Activated T-cell treated with anti-CD3 and anti-CD28 coated beads for 48 hours (primary cell): ENCODE data around the gene METTL27.
"Not testable (repeated sequence)": the region's sequence is repeated elsewhere in the genome, so short reads cannot be mapped to it uniquely, and the experiment has no call there.

Experiments
- DNase-seq: peaks from one replicate; pipeline ENCODE4 v3.0.0-alpha.2; 2020; ENCODE audit warnings: low read depth

The METTL27 gene

DNA sequence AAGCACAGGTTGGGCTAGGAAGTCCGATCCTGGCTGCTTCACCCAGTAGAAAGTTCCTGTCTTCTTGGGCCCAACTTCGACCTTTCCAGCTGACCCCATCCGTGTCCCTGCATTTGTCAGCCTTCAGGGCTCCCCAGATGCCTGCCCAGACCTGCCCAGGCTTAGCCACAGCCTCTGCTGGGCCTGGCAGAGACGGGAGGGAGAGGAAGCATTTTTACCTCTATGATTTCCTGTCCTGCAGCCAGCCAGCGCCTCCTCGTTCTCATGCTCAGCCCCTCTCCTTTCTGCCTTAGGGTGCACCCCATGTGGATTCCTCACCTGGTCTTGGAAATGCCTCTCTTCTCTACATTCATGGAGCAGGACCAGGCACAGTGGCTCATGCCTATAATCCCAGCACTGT is 3.7 kb downstream of the METTL27 start:
- no peak for DNase-seq

DNA sequence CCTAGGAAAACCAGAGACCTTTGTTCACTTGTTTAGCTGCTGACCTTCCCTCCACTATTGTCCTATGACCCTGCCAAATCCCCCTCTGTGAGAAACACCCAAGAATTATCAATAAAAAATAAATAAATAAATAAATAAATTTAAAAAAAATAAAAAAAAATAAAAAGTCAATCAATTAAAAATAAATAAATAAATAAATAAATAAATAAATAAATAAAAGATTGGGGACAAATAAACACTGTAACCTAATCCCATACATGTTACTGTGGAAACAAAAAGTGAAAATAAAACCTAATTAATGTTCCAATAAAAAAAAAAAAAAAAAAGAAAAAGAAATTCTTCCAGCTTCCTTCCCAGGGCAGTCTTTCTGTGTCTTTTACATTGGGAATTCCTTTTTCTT is 5.1 kb downstream of the METTL27 start:
- DNase-seq, result not testable (repeated sequence)

DNA sequence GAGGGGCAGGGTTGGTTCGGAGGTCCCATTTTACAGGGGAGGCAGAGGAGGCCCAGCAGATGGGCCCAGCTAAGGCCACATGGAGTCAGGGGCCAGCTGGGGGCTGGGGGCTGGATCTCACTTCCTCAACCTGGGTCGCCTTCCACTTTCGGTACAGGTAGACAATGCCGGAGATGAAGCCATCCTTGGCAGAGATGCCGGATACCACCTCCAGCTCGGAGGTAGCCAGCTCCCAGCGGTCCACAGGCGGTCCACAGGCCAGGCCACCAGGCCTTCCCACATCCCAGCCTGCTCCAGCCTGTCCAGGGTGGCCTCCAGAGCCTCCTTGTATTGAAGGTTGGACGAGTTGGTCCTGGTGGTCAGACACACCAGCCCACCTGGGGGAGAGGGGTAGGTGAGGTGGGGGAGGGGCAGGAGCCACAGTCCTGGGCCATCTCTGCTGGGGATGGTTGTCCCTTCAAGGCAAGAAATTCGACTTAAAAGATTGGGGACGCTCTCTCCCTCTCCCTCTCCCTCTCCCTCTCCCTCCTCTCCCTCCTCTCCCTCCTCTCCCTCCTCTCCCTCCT is 7.6 kb downstream of the METTL27 start:
- no peak for DNase-seq

DNA sequence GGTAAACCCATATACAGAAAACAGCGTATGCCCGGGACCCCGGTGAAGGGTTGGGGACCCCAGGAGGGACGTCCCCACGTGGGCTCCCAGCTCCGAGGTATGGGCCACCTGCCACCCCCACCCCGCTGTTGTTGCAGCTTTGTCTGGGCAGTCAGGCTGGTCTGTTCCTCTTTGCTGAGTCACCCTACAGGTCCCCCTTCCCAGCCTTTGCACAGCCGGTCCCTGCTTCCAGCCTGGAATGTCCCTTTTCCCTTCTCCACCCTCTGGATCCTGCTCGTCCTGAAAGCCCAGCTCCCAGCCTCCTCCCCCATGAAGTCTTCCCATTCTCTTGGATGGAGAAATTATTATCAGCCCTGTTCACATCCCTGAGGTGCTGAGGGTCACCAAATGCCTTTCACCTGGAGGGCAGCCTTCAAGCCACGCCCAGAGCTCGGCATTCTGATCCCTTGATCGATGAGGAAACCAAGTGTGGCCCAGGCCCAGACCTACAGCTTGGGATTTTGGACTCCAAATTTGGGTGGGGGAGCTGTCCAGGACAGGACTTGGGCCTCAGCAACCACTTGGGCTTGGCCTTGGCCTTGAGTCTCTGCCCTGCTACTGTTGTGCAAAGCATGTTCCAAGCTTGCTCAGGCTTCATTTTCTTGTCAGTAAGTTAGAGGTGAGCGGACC is 8.9 kb downstream of the METTL27 start:
- DNase-seq, result no peak

DNA sequence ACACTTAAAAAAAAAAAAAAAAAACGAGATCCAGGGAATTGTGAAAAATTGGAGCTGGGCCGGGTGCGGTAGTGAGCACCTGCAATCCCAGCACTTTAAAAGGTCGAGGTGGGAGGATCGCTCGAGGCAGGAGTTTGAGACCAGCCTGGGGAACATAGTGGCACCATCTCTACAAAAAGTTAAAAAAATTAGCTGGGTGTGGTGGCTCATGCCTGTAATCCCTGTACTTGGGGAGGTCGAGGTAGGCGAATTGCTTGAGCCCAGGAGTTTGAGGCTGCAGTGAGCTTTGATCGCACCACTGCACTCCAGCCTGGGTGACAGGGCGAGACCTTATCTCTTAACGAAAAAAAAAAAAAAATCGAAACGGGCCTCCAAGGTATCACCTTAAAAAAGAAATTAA is 9.5 kb downstream of the METTL27 start:
- DNase-seq, result no peak

DNA sequence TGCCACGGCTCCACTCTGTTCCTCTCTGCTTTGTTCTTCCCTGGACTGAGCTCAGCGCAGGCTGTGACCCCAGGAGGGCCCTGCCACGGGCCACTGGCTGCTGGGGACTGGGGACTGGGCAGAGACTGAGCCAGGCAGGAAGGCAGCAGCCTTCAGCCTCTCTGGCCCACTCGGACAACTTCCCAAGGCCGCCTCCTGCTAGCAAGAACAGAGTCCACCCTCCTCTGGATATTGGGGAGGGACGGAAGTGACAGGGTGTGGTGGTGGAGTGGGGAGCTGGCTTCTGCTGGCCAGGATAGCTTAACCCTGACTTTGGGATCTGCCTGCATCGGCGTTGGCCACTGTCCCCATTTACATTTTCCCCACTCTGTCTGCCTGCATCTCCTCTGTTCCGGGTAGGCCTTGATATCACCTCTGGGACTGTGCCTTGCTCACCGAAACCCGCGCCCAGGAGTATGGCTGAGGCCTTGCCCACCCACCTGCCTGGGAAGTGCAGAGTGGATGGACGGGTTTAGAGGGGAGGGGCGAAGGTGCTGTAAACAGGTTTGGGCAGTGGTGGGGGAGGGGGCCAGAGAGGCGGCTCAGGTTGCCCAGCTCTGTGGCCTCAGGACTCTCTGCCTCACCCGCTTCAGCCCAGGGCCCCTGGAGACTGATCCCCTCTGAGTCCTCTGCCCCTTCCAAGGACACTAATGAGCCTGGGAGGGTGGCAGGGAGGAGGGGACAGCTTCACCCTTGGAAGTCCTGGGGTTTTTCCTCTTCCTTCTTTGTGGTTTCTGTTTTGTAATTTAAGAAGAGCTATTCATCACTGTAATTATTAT is 10.3 kb downstream of the METTL27 start:
- DNase-seq, result no peak

DNA sequence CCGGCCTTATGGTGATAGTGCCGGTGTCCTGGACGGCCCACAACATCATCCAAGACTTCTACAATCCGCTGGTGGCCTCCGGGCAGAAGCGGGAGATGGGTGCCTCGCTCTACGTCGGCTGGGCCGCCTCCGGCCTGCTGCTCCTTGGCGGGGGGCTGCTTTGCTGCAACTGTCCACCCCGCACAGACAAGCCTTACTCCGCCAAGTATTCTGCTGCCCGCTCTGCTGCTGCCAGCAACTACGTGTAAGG is 10.8 kb downstream of the METTL27 start:
- DNase-seq, result no peak

DNA sequence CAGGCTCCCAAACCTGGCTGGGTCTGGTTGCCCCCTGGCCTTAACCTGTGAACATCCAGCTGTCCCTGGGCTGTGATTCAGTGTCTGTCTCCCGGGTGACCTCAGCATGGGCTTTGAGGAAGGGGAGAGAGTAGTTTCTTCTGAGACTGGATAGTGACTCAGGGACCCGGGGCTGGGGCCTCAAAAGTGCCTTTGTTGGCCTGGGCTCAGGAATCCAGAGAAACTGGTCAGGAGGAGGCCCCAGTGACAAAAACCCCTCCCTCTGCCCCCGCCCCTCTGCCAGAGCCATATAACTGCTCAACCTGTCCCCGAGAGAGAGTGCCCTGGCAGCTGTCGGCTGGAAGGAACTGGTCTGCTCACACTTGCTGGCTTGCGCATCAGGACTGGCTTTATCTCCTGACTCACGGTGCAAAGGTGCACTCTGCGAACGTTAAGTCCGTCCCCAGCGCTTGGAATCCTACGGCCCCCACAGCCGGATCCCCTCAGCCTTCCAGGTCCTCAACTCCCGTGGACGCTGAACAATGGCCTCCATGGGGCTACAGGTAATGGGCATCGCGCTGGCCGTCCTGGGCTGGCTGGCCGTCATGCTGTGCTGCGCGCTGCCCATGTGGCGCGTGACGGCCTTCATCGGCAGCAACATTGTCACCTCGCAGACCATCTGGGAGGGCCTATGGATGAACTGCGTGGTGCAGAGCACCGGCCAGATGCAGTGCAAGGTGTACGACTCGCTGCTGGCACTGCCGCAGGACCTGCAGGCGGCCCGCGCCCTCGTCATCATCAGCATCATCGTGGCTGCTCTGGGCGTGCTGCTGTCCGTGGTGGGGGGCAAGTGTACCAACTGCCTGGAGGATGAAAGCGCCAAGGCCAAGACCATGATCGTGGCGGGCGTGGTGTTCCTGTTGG is 11.4 kb downstream of the METTL27 start, which contains the start of gene CLDN4:
CLDN4 (plus strand) TSS at position 316 of the 903 bp plus-strand sequence; CDS start at position 522, 206 bp downstream.
- DNase-seq, result no peak

DNA sequence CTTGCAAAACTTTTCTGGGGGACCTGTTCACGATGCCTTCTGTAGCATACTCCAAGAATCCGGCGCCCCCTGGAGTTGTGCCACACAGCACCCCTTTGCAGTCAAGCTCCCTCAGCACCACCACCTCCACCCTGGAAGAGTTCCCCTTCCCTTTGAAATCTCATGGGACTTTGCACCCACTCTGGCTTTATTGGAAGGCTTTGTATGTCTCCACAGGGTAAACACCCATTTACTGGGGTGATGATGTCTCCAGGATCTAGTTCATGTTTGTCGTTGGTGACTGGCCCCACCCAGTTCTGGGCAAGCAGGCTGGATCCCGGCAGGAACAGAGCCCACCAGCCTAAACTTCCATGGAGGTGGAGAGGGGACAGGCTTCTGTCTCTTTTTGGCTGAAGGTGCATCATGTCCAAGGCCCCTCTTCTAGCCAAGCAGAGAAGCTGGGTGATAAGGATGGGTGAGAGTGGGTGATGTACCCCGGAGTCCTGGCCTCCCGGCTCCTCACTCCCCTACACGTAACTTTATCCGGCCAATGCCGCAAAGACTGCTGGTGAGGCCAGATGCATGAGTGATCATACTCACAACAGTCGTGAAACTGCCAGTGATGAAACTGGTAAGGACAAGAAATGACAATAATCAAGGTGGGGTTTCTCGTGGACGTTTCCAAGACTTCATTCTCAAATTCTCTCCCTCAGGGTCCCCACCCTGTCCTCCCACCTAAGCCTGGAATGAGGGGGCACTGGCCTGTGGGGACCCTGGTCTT is 12.2 kb downstream of the METTL27 start:
- no peak for DNase-seq

DNA sequence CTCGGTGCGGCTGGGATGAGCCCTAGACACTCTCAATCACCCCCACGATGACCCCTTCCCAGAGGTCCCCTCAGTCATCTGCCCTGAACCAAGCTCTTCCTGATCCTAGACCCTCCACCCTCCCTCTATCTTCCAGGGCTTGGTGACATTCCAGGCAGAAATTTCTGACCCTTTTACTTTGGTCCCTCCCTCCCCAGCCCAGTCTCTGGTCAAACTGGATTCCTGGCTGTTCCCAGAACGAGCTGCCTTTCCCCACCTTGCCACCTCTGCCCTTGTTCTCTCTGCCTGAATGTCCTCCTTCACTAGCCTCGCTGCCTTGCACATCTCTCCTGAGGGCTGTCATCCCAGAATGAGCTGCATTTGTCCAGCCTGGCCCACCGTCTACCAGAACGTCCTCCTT is 12.8 kb downstream of the METTL27 start:
- DNase-seq, result no peak

DNA sequence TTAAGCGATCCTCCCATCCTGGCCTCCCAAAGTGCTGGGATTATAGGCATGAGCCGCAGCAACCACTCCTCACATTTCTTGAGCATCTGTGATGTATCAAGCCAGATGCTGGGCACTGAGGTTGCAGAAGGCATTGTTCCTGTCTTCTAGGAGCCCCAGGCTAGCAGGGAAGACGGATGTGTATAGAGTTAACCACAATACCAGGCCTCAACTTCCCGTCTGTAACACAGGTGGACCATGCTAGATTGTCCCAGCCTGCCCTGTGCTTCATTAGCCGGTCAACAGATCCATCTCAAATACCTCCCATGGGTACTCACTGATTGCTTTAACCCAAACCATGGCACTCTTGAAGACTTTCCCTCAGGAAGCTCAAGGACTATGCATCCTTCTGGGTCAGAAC is 13.3 kb downstream of the METTL27 start:
- no peak for DNase-seq

DNA sequence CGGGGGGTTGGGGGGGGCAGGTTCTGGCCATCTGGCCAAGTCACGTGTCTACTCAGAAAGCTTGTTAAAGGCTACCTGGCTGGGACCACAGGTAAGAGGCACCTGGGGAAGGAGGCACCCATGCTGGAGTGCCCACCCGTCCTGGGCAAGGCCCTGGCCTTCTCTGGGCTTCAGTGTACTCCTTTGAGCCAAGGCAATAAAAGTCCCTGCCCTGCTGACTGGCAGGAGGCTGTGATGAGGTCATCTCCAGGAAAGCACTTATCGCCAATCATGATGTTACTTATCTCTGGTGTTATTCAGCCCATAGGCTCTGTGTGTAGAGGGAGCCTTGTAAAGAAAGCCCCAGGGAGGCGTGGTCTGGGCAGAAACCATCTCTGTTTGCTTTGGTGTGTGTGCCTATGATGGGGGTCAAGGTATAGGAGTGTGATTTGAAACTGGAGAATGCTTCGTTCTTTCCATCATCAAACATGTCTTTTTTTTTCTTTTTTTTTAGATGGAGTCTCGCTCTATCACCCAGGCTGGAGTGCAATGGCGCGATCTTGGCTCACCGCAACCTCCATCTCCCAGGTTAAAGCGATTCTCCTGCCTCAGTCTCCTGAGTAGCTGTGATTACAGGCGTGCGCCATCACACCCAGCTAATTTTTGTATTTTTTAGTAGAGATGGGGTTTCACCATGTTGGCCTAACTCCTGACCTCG is 14.1 kb downstream of the METTL27 start:
- no peak for DNase-seq

DNA sequence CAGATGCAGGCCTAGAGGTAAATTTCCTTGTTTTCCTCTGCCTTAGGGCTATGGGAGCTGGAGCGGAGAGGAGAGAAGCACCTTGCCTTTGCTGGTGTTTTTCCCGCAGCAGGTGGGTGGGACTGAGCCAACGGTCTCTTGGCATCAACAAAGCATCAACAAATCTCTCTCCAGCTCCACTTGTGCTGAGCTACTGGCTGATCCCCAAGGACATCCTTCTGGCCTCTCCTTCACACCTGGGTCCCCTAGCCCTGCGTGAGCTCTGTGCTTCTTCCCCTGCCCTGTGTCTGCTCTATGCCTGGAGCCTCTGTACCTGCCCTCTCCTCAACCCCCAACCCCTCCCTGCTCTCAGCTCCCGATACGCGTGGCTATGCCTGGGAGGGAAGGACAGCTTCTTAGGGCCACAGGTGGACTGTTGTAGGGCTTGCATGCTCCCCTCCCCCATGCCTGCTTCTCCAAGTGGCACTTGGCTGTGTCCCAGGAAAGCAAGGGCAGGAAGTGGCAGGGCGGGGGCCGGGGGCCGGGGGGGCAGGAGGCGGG is 14.7 kb downstream of the METTL27 start:
- no peak for DNase-seq

DNA sequence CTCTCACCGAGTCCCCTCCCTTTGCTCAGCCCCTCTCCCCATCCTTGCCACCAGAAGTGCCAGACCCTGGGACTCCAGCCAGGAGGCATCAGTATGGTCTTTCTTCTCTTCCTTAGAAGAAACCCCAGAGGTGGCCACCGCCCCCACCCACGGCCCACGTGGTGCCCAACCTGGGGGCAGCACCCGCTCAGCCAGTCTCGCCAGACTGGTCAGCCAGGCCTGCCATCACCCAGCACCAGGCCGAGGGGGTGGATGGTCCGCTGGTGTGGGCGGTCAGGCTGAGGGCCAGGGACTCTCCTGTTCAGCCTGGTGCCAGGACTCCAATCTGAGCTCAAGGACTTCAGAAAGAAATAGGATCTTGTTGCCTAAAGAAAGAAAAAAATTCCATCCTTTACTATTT is 17.3 kb downstream of the METTL27 start:
- no peak for DNase-seq

DNA sequence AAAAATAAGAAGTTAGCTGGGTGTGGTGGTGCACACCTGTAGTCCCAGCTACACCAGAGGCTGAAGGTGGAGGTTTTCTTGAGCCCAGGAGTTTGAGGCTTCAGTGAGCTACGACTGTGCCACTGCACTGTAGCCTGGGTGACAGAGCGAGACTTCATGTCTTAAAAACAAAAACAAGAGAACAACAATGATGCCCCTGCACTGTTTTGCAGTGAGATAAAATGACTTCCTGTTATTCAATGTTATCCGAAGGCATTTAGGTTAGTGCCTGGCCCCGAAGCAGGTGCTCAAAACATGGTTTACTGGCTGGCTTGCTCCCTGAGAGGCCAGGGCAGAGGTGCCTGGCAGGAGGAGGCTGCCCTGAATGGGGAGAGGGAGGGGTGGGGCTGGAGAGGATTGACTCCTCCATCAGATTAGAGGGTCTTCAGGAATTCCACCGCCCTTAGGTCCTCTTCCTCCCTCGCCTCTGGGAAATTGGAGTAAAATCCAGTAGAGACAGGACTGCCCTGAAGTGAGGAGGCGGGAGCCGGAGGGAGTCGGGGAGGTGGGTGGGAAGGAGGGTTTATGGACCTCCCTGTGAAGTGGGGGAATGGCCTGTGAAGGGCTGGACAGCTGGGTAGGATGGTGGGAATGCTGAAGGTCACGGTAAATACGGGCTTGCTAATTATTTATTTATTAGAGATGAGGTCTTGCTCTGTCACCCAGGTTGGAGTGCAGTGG is 18.3 kb downstream of the METTL27 start:
- no peak for DNase-seq

DNA sequence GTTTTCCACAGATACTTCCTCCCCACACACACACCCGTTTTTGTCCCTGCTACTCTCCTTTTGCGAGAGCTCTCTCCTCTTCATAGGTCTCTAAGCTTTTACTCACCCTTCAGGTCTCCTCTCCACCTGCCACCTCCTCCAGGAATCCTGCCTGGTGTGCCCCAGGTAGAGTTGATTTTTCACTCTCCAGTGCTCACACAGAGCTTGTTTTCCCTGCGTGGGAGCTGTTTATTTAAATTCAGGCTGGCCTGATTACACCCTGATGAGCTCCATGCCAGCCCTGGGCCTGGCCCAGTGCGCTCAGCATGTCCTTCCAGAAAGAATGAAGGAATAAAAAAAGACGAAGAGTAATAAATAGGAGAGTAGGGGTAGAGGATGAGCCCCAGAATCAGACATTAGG is 19.1 kb downstream of the METTL27 start:
- no peak for DNase-seq

DNA sequence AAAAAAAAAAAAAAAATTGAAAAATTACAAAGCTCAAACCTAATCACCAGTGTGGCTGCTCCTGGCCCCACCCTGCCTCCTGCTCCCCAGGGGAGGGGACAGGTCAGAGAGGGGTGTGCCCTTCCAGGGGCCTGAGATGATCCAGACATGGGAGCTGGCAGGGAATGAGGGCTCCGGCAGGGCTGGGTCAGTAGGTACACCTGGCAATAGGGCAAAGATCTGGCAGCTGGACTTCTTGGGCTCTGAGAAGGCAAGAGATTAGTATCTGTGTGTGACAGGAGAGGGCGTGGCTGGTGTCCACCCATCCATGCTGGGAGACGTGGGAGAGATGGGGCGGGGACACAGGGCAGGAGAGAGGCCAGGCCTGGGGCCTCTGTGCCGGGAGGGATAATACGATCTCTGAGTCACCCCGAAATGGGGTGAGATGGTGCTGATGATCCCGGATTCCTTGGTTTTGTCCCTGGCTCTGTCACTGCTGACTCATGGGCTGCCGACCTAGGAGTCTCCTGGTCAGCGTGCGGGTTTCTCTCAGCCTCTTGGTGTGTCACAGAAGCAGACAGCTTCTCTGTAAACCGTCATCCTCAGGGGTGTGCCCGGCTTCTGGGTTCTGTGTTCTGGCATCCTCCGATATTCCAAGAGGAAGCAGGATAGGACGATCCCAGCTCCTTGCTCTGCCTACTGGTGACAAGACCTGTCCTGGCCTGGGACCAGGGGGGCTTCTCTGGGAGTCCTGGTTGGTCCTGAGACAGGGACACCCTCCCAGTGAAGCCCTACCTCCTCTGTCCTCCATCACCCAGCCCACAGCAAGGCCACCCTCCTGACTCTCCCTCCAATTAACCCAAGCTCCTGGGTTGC is 19.8 kb downstream of the METTL27 start:
- no peak for DNase-seq

DNA sequence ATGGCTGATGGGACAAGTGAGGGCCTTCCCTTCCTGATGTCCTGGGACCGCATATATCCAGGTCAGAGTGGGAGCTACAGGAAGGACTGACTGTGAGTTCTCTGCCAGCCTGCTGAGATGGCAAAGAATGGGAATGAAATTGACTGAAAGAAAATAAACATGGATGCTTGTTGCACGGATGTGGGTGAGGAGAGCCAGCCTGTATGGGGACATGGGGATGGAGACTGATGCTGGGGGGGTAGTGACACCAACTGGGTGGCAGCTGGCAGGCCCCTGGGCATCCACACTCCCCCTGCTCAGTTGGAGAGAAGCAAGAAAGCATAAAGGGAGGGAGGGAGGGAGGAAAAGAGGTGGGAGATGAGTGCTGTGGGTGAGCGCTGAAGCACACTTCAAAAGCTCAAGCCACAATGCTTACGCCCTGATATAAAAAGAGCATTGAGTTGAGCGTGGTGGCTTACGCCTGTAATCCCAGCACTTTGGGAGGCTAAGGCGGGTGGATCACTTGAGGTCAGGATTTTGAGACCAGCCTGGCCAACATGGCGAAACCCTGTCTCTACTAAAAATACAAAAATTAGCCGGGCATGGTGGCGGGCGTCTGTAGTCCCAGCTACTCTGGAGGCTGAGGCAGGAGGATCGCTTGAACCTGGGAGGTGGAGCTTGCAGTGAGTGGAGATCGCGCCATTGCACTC is 20.6 kb downstream of the METTL27 start:
- DNase-seq, result not testable (repeated sequence)

DNA sequence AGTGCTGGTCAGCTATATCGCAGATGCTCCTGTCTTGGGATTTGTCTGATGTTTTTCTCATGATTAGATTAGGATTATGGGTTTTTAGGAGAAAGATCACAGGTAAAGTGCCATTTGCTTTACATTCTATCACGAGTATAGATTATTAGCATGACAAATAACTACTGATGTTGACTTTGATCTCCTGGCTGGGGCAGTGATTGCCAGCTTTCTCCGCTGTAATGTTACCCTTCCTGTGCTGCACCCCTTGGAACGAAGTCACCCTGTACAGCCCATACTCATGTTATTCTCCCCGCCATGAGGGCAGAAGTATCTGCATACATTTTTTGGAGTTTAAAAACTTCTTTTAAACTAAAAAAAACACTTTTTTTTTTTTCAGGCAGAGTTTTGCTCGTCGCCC is 22.3 kb downstream of the METTL27 start:
- no peak for DNase-seq
